ENCODE measurements around the gene MOB3A. TPM values are rescaled to one million over a fixed set of nuclear protein-coding genes. Genes with fewer than 3 reads are reported as not detected.
A peak's percentile ranks its signal among the peaks of the same experiment; 100 is the strongest.

The MOB3A gene
- total and polyA plus RNA-seq, 2 of the 13 experiments (the other 11 are each of a cell fraction or from before 2014, with no cell fraction given) = 3.5 to 17.8 TPM

DNA sequence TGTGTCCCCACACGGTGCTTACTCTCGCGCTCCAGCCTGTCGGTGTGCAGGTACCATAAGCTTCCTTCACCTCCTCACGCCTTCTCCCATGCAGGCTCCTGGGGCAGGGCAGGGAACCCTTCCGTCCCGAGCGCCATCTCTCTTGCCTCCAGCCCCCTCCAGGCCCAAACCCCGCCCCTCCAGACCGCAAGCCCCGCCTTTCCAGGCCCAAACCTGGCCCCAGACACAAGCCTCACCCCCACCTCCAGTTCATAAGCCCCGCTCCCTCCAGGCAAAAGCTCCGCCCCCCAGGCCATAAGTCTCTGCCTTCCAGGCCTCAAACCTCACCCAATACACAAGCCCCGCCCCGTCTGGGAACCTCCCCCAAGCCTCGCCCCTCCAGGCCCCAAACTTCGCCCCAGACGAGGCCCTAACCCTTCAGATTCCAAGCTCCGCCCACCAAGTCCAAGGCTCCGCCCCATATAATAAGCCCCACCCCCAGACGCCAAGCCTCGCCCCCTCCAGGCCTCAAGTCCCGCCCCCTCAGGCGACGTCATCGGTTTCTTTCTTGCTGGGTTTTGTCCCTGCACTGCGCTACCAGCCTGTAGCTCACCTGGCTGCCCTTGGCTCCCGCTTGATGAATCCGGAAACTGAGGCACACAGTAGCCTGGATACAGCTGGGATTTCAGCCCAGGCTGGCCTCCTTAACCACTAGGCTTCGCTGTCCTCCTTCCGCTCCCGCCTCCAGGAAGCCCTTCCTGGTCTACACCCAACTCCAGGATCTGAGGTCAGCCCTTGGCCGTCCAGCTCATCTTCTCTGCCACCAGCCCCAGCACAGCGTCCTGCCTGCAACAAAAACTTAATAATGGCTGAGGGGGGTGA, 61.2 kb downstream of the MOB3A start:
- peaks cover 0 to 9% of the 10 kb centered on the region in 2 experiments; a peak in 2 of 5 replicates for H3K27me3 ChIP-seq (ENCODE audit: control insufficient read depth in 1 of 2, insufficient read depth in 2 of 2, low read length in 2 of 2)
- no TSS peak for BruUV-seq (replicated peaks)
- DNase-seq (ENCODE audit: low spot score) = no peak
- TF ChIP-seq, protein P1, sequence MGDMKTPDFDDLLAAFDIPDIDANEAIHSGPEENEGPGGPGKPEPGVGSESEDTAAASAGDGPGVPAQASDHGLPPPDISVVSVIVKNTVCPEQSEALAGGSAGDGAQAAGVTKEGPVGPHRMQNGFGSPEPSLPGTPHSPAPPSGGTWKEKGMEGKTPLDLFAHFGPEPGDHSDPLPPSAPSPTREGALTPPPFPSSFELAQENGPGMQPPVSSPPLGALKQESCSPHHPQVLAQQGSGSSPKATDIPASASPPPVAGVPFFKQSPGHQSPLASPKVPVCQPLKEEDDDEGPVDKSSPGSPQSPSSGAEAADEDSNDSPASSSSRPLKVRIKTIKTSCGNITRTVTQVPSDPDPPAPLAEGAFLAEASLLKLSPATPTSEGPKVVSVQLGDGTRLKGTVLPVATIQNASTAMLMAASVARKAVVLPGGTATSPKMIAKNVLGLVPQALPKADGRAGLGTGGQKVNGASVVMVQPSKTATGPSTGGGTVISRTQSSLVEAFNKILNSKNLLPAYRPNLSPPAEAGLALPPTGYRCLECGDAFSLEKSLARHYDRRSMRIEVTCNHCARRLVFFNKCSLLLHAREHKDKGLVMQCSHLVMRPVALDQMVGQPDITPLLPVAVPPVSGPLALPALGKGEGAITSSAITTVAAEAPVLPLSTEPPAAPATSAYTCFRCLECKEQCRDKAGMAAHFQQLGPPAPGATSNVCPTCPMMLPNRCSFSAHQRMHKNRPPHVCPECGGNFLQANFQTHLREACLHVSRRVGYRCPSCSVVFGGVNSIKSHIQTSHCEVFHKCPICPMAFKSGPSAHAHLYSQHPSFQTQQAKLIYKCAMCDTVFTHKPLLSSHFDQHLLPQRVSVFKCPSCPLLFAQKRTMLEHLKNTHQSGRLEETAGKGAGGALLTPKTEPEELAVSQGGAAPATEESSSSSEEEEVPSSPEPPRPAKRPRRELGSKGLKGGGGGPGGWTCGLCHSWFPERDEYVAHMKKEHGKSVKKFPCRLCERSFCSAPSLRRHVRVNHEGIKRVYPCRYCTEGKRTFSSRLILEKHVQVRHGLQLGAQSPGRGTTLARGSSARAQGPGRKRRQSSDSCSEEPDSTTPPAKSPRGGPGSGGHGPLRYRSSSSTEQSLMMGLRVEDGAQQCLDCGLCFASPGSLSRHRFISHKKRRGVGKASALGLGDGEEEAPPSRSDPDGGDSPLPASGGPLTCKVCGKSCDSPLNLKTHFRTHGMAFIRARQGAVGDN (CRISPR knock-in tag; IDR thresholded peaks at IDR 0.05) = peak; percentile 6; the same call in 1 of the 2 replicates
- TF ChIP-seq ZFP90 (CRISPR knock-in tag; IDR thresholded peaks at IDR 0.05; ENCODE audit: borderline replicate concordance) (no peak), CREB1 (IDR thresholded peaks at IDR 0.05) (peak; percentile 30; the same call in 1 of the 2 replicates), CREB1 (CRISPR knock-in tag; IDR thresholded peaks at IDR 0.05) (no peak), PCBP1 (IDR thresholded peaks at IDR 0.05; ENCODE audit: borderline replicate concordance, low read depth, low read length) (no peak), ZNF572 (CRISPR knock-in tag; IDR thresholded peaks at IDR 0.05) (no peak), ZFP36 (IDR thresholded peaks at IDR 0.05; ENCODE audit: borderline replicate concordance, low read depth, low read length, partially characterized antibody) (peak; percentile 17), NFKBIZ (CRISPR knock-in tag; IDR thresholded peaks at IDR 0.05) (no peak), NR2F1 (CRISPR knock-in tag; IDR thresholded peaks at IDR 0.05) (no peak)
- TF ChIP-seq, protein P2, sequence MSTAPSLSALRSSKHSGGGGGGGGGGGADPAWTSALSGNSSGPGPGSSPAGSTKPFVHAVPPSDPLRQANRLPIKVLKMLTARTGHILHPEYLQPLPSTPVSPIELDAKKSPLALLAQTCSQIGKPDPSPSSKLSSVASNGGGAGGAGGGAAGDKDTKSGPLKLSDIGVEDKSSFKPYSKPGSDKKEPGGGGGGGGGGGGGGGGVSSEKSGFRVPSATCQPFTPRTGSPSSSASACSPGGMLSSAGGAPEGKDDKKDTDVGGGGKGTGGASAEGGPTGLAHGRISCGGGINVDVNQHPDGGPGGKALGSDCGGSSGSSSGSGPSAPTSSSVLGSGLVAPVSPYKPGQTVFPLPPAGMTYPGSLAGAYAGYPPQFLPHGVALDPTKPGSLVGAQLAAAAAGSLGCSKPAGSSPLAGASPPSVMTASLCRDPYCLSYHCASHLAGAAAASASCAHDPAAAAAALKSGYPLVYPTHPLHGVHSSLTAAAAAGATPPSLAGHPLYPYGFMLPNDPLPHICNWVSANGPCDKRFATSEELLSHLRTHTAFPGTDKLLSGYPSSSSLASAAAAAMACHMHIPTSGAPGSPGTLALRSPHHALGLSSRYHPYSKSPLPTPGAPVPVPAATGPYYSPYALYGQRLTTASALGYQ (CRISPR knock-in tag; IDR thresholded peaks at IDR 0.05) = no peak
- H3K27ac ChIP-seq (ENCODE audit: extremely low read length, insufficient read depth, low read length) = no peak overlapping the region
- no peak; the same call in none of the 3 replicates for ATAC-seq
- WGBS (ENCODE audit: low lambda C conversion rate) = 54% methylated on average over 33 of the region's 34 CpGs
- POLR2A ChIA-PET = interaction anchor here (2.3 kb wide), 1 partner anchor 16 kb away, joined by 7 read pairs; the partner anchor contains the start of gene MKNK2
- H3K4me2 ChIP-seq (ENCODE audit: low read depth, low read length) = no peak overlapping the region
- in situ Hi-C loops (cut with HindIII; ENCODE audit: extremely low pct_ligation_motif_present, low pct_unique_long_range_greater_than_20kb) = no loop called here
- H2AFZ ChIP-seq (ENCODE audit: low read length) = no peak overlapping the region
- H4K20me1 ChIP-seq (ENCODE audit: insufficient read depth, low read length) = no peaks in the 10 kb centered on the region
- FAIRE-seq = no peak
- no peaks in the 10 kb centered on the region for H3K79me2 ChIP-seq (ENCODE audit: insufficient read depth, low read length)
- CTCF ChIA-PET (ENCODE audit: low intra/inter-chr PET ratio, low total read pairs) = no interaction called here
- H3K4me3 ChIP-seq (replicated peaks in 1 of 3; ENCODE audit: insufficient read depth in 1 of 3, low read depth in 2 of 3, low read length in 3 of 3) = no peak overlapping the region
- peaks cover 14% of the 10 kb centered on the region for H3K4me1 ChIP-seq (ENCODE audit: insufficient read depth, low read length)
- intact Hi-C loops (cut with micrococcal nuclease; ENCODE audit: unreplicated experiment) = no loop called here
- H3K9ac ChIP-seq (ENCODE audit: insufficient read depth, low read depth, low read length) = no peak overlapping the region
- peaks cover 2 to 13% of the 10 kb centered on the region in 2 experiments; a peak in 1 of 5 replicates for H3K36me3 ChIP-seq (replicated peaks in 1 of 2; ENCODE audit: control insufficient read depth in 1 of 2, insufficient read depth in 2 of 2, low read length in 2 of 2)
- H3K9me3 ChIP-seq (ENCODE audit: low read length) = no peaks in the 10 kb centered on the region

All from HepG2 (cell line).